HG03378 (cell line): ENCODE data around the gene MAFF.
"Not testable (repeated sequence)": the region's sequence is repeated elsewhere in the genome, so short reads cannot be mapped to it uniquely, and the experiment has no call there.

ENCODE experiments used
- ATAC-seq: cut with Tn5 transposase; IDR thresholded peaks from one replicate; pipeline ENCODE4 v1.9.1; 2021; ENCODE audit warnings: mild to moderate bottlenecking, moderate library complexity; ENCODE audit not compliant: unreplicated experiment

The MAFF gene

GRCh38 chr22:38221908-38222796 is 20.4 kb downstream of the MAFF start:
- ATAC-seq: no peak

- no peak for ATAC-seq
Measured at GRCh38 chr22:38222797-38223119, 21.0 kb downstream of the MAFF start.

- no peak for ATAC-seq
Measured at GRCh38 chr22:38223289-38223960, 21.6 kb downstream of the MAFF start.

DNA sequence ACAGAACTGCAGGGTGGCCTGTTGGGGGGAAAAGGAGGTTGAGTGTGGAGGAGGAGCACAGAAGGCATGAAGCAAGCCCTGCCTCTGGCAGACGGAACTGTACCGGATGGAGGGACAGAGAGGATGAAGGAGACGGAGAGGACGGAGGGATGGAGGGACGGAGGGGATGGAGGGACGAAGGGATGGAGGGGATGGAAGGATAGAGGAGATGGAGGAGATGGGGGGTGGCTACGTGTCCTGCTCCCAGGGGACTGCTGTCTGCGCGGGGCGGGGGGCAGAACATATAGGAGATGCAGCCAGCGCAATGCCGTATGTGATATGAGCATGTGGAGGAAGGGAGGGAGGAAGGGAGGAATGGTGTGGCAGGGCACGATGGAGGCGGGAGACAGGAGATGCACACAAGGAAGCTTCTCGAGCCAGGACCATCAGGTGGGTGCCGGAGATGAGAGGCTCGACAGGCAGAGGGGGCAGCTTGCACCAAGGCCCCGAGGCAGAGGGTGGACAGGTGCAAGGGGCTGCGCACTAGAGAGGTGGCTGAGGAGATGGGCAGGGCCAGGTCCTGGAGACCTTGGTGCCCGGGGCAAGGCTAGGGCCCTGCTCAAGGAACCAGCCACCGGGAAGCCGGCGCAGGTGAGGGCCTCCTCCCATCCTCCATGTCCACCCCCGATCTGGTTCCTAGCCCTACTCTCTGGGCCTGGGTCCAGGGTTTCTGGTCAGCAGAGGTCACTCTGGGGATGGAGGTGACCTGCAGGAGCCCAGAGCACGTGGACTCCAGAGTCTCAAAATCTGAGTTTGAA is 25.3 kb downstream of the MAFF start:
- no peak for ATAC-seq

DNA sequence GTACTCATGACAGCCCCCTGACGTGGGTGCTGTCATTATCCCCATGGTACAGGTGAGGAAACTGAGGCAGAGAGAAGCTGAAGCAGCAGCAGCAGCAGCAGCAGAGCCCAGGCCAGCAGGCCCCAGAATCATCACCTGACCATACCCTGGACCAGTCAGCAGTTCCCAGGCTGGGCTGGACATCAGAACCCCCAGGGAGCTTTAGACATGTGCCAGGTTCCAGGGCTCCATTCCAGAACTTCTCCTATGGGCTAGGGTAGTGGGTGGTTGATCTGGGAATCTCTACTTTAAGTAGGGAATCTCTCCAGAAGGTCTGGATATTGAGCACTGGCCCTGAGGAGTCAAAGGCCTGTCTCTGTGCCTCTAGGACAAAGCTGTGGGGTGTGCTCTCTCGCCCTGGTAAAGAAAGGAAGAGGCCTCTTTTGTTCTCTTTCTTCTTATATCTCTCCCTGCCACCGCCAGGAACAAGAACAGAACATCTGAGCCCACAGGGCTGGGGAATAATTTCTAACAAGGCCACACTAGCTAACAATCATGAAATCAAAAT is 26.6 kb downstream of the MAFF start:
- ATAC-seq: no peak

DNA sequence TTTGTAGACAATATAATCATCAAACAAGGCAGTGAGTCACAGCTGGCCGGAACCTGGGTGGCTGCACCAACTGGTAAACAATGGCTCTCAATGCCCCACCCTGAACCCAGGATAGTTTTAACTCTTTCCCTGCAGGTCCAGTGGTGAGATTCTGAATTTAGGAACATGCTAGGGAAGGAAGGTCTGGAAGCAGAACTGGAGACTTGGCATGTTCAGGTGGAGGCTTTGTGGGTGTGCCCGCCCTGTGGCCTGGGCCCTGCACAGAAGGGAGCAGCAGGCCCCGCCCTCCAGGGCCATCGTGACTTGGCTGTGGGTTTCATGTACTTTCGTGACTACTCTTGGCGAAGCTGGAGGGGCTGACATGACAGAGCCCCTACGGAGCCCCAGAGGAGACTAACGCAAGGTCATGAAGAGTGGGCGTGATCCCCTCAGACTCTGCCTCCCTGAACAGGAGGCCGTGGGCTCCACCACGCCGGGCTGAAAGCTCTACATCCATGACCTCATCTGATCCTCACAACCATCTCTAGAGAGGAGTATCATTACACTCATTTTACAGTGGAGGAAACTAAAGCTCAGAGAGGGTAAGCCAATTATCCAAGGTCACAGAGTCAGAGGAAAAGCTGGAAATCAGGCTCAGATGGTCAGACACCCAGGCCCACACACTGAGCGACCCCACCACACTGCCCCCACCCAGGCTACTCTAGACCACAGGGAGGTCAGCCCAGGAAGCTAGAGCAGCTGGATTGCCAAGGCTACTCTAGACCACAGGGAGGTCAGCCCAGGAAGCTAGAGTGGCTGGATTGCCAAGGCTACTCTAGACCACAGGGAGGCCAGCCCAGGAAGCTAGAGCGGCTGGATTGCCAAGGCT is 27.3 kb downstream of the MAFF start:
- no peak for ATAC-seq

GRCh38 chr22:38230108-38230825 is 28.5 kb downstream of the MAFF start:
- no peak for ATAC-seq

- ATAC-seq: no peak
Measured at GRCh38 chr22:38230916-38231315, 29.1 kb downstream of the MAFF start.

GRCh38 chr22:38232196-38232595 is 30.4 kb downstream of the MAFF start:
- ATAC-seq: no peak

DNA sequence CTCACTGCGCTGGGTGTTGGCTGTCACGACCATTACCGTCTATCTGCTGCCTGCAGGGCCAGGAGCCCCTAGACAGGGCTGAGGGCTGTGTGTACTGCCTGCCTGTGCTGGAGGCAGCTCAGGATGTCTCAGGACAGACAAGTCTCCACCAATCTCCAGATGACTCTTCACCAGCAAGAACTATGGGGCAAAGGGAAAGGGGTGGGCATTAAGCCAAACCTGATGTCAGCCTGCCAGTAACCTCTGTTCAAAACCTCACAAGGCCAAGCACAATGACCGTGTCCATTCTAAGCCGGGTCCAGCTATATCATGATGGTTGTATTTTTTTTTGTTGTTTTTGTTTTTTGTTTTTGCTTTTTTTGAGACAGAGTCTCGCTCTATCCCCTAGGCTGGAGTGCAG is 31.6 kb downstream of the MAFF start:
- ATAC-seq: no peak

- not testable (repeated sequence) for ATAC-seq
Measured at GRCh38 chr22:38233856-38234255, 32.1 kb downstream of the MAFF start.

DNA sequence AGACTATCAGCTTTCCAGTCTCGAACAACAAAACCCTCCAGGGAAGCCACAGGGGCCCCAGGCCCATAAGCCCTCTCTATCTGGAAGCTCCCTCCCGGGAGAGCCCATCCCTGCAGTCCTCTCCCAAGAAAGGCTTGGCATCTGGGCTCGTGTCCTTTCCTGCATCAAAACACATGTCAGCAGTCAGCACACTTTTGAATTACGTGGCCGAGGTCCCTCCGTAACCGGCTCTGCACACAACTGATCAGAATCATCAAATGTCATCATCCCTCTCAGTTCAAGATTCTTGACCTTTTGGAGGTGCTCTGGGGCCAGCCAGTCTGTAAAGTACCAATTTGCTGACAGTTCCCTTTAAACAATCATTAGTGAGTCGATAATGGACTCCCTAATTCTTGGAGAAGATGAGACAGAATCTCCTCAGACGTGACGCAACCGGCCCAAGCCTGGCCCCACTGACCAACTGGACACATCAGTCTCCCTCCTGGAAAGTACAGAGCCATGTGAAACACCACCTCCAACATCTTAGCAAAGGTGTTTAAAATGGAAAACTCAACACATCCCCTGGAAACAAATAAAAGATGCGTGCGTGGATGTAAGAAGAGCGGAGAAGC is 33.6 kb downstream of the MAFF start:
- no peak for ATAC-seq

GRCh38 chr22:38236786-38237185 is 35.0 kb downstream of the MAFF start:
- no peak for ATAC-seq

- ATAC-seq: no peak
Measured at GRCh38 chr22:38238519-38239071, 36.8 kb downstream of the MAFF start.

- no peak for ATAC-seq
Measured at GRCh38 chr22:38239101-38239761, 37.4 kb downstream of the MAFF start.

DNA sequence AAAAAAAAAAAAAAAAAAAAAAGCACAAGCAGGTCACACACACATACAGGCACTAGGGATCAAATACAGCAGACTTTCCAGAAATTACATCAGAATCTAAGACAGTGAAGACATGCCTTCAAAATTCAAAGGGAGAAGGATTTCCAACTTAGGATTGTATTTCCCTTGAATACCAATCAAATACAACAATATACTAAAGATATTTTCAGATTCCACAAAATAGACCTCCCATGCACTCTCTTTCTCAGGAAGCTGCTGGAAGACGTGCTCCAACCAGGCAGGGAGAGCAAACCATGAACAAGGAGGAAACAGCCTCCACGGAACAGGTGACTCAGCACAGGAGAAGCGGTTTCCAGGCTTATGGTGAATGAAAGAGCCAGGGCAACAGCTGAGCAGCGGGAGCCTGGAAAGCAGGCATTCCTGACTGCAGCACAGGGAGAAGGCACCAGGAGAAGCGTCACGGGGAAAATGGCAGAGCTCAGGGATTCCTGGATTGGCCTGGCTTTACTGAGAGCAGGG is 39.0 kb downstream of the MAFF start:
- no peak for ATAC-seq

- ATAC-seq: no peak
Measured at GRCh38 chr22:38243007-38243765, 41.4 kb downstream of the MAFF start.

DNA sequence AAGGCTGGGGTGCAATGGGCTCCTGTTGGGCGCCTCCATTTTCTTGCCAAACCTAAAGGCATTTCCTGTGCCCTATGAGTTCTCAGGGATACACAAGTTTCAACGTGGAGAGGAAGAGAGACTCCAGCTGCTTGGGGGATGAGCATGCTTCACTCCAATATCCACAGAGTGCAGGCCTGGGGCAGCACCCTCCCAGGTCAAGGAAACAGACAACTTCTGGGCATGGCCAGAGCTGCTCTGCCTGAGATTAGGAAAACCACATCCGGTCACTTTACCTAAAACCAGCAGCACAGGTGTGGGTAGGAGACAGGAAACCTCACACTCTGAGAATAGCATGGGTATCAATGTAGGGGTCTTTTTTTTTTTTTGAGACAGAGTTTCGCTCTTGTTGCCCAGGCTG is 42.3 kb downstream of the MAFF start:
- no peak for ATAC-seq
